ENCODE measurements around the gene ACLY. TPM values are rescaled to one million over a fixed set of nuclear protein-coding genes. Genes with fewer than 3 reads are reported as not detected.
A peak's percentile ranks its signal among the peaks of the same experiment; 100 is the strongest.

ACLY gene
- total and polyA plus RNA-seq, 2 of the 13 experiments (the other 11 are each of a cell fraction or from before 2014, with no cell fraction given), result 111 to 218 TPM

DNA sequence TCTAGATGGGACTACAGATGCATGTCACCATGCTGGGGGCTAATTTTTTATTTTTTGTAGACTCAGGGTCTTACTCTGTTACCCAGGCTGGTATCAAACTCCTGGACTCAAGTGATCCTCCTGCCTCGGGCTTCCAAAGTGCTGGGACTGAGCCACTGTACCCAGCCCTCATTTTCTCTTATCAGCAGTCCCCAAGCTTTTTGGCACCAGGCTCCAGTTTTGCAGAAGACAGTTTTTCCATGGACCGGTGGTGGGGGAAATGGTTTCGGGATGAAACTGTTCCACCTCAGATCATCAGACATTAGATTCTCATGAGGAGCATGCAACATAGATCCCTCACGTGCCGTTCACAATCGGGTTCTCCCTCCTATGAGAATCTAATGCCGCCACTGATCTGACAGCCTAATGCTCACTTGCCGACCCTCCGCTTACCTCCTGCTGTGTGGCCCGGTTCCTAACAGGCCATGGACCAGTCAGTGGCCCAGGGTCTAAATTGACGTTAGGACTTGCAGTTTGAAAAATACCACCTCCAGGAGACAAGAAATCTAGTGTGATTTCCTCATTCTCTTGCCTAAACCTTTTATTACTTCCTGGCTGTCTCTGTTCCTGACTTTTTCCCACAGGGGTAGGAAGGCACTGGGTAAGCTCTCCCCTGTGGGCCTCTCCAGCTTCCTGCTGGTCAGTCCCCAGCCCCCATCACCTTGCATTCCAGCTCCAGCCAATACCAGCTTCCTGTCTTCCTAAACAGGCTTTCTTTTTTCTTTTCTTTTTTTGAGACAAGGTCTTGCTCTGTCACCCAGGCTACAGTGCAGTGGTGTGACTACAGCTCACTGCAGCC, 38.5 kb upstream of the ACLY start (continued):
- TF ChIP-seq MYC (CRISPR knock-in tag; IDR thresholded peaks at IDR 0.05; ENCODE audit: borderline replicate concordance) (no peak; the same call in 1 of the 2 replicates), REPIN1 (CRISPR knock-in tag; IDR thresholded peaks at IDR 0.05; ENCODE audit: borderline replicate concordance, low read depth) (0 out of 2 replicates have a peak, but pooled peaks have one; percentile 18), MYNN (CRISPR knock-in tag; IDR thresholded peaks at IDR 0.05; ENCODE audit: low read depth) (no peak), ATAD3A (CRISPR knock-in tag; IDR thresholded peaks at IDR 0.05) (no peak), KLF6 (CRISPR knock-in tag; IDR thresholded peaks at IDR 0.05) (no peak), MBD4 (IDR thresholded peaks at IDR 0.05; ENCODE audit: borderline replicate concordance, low read length) (no peak), FOXA3 (CRISPR knock-in tag; IDR thresholded peaks at IDR 0.05) (peak; percentile 36; the same call in 1 of the 2 replicates), ELF3 (CRISPR knock-in tag; IDR thresholded peaks at IDR 0.05) (peak; percentile 90), BCL6 (CRISPR knock-in tag; IDR thresholded peaks at IDR 0.05) (0 out of 2 replicates have a peak, but pooled peaks have one; percentile 5), PHF5A (CRISPR knock-in tag; IDR thresholded peaks at IDR 0.05; ENCODE audit: low read depth, unreplicated experiment) (no peak)
- TF ChIP-seq, protein P1, sequence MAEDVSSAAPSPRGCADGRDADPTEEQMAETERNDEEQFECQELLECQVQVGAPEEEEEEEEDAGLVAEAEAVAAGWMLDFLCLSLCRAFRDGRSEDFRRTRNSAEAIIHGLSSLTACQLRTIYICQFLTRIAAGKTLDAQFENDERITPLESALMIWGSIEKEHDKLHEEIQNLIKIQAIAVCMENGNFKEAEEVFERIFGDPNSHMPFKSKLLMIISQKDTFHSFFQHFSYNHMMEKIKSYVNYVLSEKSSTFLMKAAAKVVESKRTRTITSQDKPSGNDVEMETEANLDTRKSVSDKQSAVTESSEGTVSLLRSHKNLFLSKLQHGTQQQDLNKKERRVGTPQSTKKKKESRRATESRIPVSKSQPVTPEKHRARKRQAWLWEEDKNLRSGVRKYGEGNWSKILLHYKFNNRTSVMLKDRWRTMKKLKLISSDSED (CRISPR knock-in tag; IDR thresholded peaks at IDR 0.05), result no peak
- TF ChIP-seq, protein P2, sequence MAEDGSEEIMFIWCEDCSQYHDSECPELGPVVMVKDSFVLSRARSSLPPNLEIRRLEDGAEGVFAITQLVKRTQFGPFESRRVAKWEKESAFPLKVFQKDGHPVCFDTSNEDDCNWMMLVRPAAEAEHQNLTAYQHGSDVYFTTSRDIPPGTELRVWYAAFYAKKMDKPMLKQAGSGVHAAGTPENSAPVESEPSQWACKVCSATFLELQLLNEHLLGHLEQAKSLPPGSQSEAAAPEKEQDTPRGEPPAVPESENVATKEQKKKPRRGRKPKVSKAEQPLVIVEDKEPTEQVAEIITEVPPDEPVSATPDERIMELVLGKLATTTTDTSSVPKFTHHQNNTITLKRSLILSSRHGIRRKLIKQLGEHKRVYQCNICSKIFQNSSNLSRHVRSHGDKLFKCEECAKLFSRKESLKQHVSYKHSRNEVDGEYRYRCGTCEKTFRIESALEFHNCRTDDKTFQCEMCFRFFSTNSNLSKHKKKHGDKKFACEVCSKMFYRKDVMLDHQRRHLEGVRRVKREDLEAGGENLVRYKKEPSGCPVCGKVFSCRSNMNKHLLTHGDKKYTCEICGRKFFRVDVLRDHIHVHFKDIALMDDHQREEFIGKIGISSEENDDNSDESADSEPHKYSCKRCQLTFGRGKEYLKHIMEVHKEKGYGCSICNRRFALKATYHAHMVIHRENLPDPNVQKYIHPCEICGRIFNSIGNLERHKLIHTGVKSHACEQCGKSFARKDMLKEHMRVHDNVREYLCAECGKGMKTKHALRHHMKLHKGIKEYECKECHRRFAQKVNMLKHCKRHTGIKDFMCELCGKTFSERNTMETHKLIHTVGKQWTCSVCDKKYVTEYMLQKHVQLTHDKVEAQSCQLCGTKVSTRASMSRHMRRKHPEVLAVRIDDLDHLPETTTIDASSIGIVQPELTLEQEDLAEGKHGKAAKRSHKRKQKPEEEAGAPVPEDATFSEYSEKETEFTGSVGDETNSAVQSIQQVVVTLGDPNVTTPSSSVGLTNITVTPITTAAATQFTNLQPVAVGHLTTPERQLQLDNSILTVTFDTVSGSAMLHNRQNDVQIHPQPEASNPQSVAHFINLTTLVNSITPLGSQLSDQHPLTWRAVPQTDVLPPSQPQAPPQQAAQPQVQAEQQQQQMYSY (CRISPR knock-in tag; IDR thresholded peaks at IDR 0.05), result no peak
- TF ChIP-seq, protein P3, sequence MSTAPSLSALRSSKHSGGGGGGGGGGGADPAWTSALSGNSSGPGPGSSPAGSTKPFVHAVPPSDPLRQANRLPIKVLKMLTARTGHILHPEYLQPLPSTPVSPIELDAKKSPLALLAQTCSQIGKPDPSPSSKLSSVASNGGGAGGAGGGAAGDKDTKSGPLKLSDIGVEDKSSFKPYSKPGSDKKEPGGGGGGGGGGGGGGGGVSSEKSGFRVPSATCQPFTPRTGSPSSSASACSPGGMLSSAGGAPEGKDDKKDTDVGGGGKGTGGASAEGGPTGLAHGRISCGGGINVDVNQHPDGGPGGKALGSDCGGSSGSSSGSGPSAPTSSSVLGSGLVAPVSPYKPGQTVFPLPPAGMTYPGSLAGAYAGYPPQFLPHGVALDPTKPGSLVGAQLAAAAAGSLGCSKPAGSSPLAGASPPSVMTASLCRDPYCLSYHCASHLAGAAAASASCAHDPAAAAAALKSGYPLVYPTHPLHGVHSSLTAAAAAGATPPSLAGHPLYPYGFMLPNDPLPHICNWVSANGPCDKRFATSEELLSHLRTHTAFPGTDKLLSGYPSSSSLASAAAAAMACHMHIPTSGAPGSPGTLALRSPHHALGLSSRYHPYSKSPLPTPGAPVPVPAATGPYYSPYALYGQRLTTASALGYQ (CRISPR knock-in tag; IDR thresholded peaks at IDR 0.05), result 0 out of 2 replicates have a peak, but pooled peaks have one; percentile 42
- TF ChIP-seq, protein P4, sequence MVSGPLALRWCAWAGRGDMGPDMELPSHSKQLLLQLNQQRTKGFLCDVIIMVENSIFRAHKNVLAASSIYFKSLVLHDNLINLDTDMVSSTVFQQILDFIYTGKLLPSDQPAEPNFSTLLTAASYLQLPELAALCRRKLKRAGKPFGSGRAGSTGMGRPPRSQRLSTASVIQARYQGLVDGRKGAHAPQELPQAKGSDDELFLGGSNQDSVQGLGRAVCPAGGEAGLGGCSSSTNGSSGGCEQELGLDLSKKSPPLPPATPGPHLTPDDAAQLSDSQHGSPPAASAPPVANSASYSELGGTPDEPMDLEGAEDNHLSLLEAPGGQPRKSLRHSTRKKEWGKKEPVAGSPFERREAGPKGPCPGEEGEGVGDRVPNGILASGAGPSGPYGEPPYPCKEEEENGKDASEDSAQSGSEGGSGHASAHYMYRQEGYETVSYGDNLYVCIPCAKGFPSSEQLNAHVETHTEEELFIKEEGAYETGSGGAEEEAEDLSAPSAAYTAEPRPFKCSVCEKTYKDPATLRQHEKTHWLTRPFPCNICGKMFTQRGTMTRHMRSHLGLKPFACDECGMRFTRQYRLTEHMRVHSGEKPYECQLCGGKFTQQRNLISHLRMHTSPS (CRISPR knock-in tag; IDR thresholded peaks at IDR 0.05; ENCODE audit: low read depth), result no peak
- TF ChIP-seq, protein P5, sequence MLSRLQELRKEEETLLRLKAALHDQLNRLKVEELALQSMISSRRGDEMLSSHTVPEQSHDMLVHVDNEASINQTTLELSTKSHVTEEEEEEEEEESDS (CRISPR knock-in tag; IDR thresholded peaks at IDR 0.05; ENCODE audit: borderline replicate concordance), result no peak

All from HepG2 (cell line).